Stomach (tissue), 9 donors: ENCODE measurements around the gene CD44. TPM values are rescaled to one million over a fixed set of nuclear protein-coding genes. Genes with fewer than 3 reads are reported as not detected.

Source experiments
- DNase-seq, 2 donors: peaks; one replicate each; pipeline versions ENCODE4 v3.0.0 to v3.0.0-alpha.2; 2013 to 2019
- H3K27ac ChIP-seq, 5 donors: fragments of 200-600 bp in 4 of 5; sonication (generic) in 4 of 5; one replicate each; pipeline ENCODE4 v1.5.1; 2013 to 2019; ENCODE audit warnings: mild to moderate bottlenecking in 1 of 5, moderate library complexity in 1 of 5
- H3K27me3 ChIP-seq, 3 donors: fragments of 200-600 bp; sonication (generic); one replicate each; pipeline ENCODE4 v1.5.1; 2017 to 2019; ENCODE audit warnings: mixed run types in 1 of 3
- H3K36me3 ChIP-seq, 4 donors: fragments of 200-600 bp; sonication (generic); 1 replicate in 3 of 4; 2 replicates in 1 of 4; pipeline ENCODE4 v1.5.1; 2016 to 2019
- H3K4me1 ChIP-seq, 4 donors: fragments of 200-600 bp; sonication (generic); one replicate each; pipeline ENCODE4 v1.5.1; 2016 to 2019
- H3K4me3 ChIP-seq, 4 donors: fragments of 200-600 bp; sonication (generic) in 3 of 4; one replicate each; pipeline ENCODE4 v1.5.1; 2016 to 2019; ENCODE audit warnings: mild to moderate bottlenecking in 1 of 4
- H3K9me3 ChIP-seq, 4 donors: fragments of 200-600 bp; sonication (generic); one replicate each; pipeline ENCODE4 v1.5.1; 2016 to 2019
- CTCF ChIP-seq, 7 experiments: fragments of 450-650 bp in 4 of 7; fragments of 200-600 bp in 3 of 7; sonication (generic) in 3 of 7; IDR thresholded peaks; one replicate each; pipeline ENCODE4 v1.5.1; 2016 to 2019; ENCODE audit warnings: antibody characterized with exemption in 7 of 7, control low read depth in 2 of 7, mild to moderate bottlenecking in 1 of 7
- EP300 ChIP-seq: sonication (generic); formaldehyde crosslinking; IDR thresholded peaks from one replicate; pipeline ENCODE4 v1.6.1; 2017; ENCODE audit warnings: antibody characterized with exemption
- POLR2A ChIP-seq, 4 donors: fragments of 450-650 bp; IDR thresholded peaks; one replicate each; pipeline ENCODE4 v1.6.1; 2016; ENCODE audit warnings: antibody characterized with exemption in 4 of 4, control low read depth in 2 of 4, mild to moderate bottlenecking in 1 of 4, moderate library complexity in 1 of 4
- POLR2AphosphoS5 ChIP-seq, 3 donors: sonication (generic); formaldehyde crosslinking; IDR thresholded peaks; one replicate each; pipeline ENCODE4 v1.6.1; 2016; ENCODE audit warnings: antibody characterized with exemption in 3 of 3
- WGBS, 5 donors: extraction: QIAGEN DNeasy Blood & Tissue Kit in 3 of 5; methylation state at CpG; one replicate each; pipeline versions ENCODE4 v1.1.5 to v1.1.7; 2013 to 2018; 5-methylcytosine and 5-hydroxymethylcytosine counted together
- intact Hi-C: fragments of 100-400 bp; cut with DNase I; formaldehyde crosslinking; loops from one replicate; pipeline ENCODE4 v1.15.1; 2023; ENCODE audit warnings: low total_unique reads
- polyA plus RNA-seq, 3 donors: library from polyadenylated mRNA; stranded (reverse); fragments of 200-250 nt; gene quantifications; one replicate each; pipeline ENCODE4 v1.2.3, GENCODE V29; 2013
- total RNA-seq, 5 donors: library from RNA; depleted of rRNA; stranded (reverse); fragments of >200 nt; gene quantifications; one replicate each; pipeline versions ENCODE4 v1.1.0 to v1.2.3, GENCODE V29; 2014 to 2016
- donor health status: healthy with polysubstance abuse.
- donor health status: Bipolar disorder and iron deficiency.
- donor health status: healthy.

CD44 gene
- total and polyA plus RNA-seq, 8 donors, result 47.5 to 229 (median 102) TPM

- Histone ChIP-seq H3K27me3 (no peaks in the 10 kb centered on the region), H3K36me3 (no peaks in the 10 kb centered on the region), H3K27ac (no peak overlapping the region), H3K9me3 (no peaks in the 10 kb centered on the region), H3K4me3 (no peak overlapping the region), H3K4me1 (peaks cover 0 to 13% (median 0%) of the 10 kb centered on the region in 4 donors)
- WGBS, 5 donors, result 68 to 89% (median 78%) methylated on average over 4 of the region's 4 CpGs
- no peak for TF ChIP-seq EP300
- no peak for TF ChIP-seq CTCF (IDR thresholded peaks at IDR 0.05)
- TF ChIP-seq POLR2AphosphoS5 (IDR thresholded peaks at IDR 0.05), result no peak
- no peak for TF ChIP-seq POLR2A (IDR thresholded peaks at IDR 0.05)
- no peak for DNase-seq
- intact Hi-C loops, result no loop called here
These were observed 7.1 kb upstream of the CD44 start for GRCh38 chr11:35131886-35132285.

- Histone ChIP-seq H3K36me3 (no peaks in the 10 kb centered on the region), H3K27me3 (no peaks in the 10 kb centered on the region), H3K4me3 (no peak overlapping the region), H3K27ac (no peak overlapping the region), H3K9me3 (no peaks in the 10 kb centered on the region), H3K4me1 (peaks cover 0 to 21% (median 6%) of the 10 kb centered on the region in 4 donors)
- intact Hi-C loops, result no loop called here
- TF ChIP-seq CTCF (IDR thresholded peaks at IDR 0.05), result no peak
- TF ChIP-seq POLR2A (IDR thresholded peaks at IDR 0.05), result no peak
- TF ChIP-seq POLR2AphosphoS5 (IDR thresholded peaks at IDR 0.05), result no peak
- no peak for TF ChIP-seq EP300
- no peak for DNase-seq
- 80 to 100% (median 90%) methylated on average over 1 of the region's 1 CpG for WGBS, 5 donors
These were observed 5.3 kb upstream of the CD44 start for GRCh38 chr11:35133656-35134055.

- intact Hi-C loops, result no loop called here
- no peaks in the 10 kb centered on the region for H3K9me3 ChIP-seq
- DNase-seq, result no peak
- H3K4me1 ChIP-seq, result peaks cover 0 to 24% (median 8%) of the 10 kb centered on the region in 4 donors
- H3K4me3 ChIP-seq, result no peak overlapping the region
- 70 to 84% (median 75%) methylated on average over 4 of the region's 4 CpGs for WGBS, 5 donors
- TF ChIP-seq POLR2A (IDR thresholded peaks at IDR 0.05) (no peak), EP300 (no peak), POLR2AphosphoS5 (IDR thresholded peaks at IDR 0.05) (no peak), CTCF (IDR thresholded peaks at IDR 0.05) (no peak)
- no peak overlapping the region for H3K27ac ChIP-seq
- no peaks in the 10 kb centered on the region for H3K36me3 ChIP-seq
- no peaks in the 10 kb centered on the region for H3K27me3 ChIP-seq
These were observed 4.4 kb upstream of the CD44 start for GRCh38 chr11:35134403-35135148.

- TF ChIP-seq CTCF (IDR thresholded peaks at IDR 0.05) (no peak), EP300 (no peak), POLR2A (IDR thresholded peaks at IDR 0.05) (no peak), POLR2AphosphoS5 (IDR thresholded peaks at IDR 0.05) (no peak)
- DNase-seq, result no peak
- intact Hi-C loops, result no loop called here
- Histone ChIP-seq H3K9me3 (no peaks in the 10 kb centered on the region), H3K36me3 (no peaks in the 10 kb centered on the region), H3K27me3 (no peaks in the 10 kb centered on the region), H3K27ac (no peak overlapping the region), H3K4me3 (no peak overlapping the region), H3K4me1 (peaks cover 5 to 30% (median 9%) of the 10 kb centered on the region in 4 donors)
- WGBS, 5 donors, result 56 to 73% (median 71%) methylated on average over 3 of the region's 3 CpGs
These were observed 3.7 kb upstream of the CD44 start for GRCh38 chr11:35135222-35135621.
